Liver (tissue), 9 donors: Measurements from ENCODE around the gene SKI. TPM values are rescaled to one million over a fixed set of nuclear protein-coding genes. Genes with fewer than 3 reads are reported as not detected.
A peak's percentile ranks its signal among the peaks of the same experiment; 100 is the strongest.

Experiments used
- DNase-seq: peaks from one replicate; pipeline ENCODE4 v3.0.0-alpha.2; 2017; ENCODE audit warnings: low spot score
- H3K27ac ChIP-seq, 2 donors: one replicate each; pipeline ENCODE4 v1.7.0; 2013; ENCODE audit warnings: inconsistent platforms in 2 of 2, low read length in 2 of 2, control low read depth in 1 of 2, low read depth in 1 of 2, mild to moderate bottlenecking in 1 of 2
- H3K27me3 ChIP-seq, 4 donors: one replicate each; pipeline versions ENCODE4 v1.6.1 to v1.7.0; 2013; ENCODE audit warnings: low read length in 3 of 4, inconsistent platforms in 1 of 4, mild to moderate bottlenecking in 1 of 4, moderate library complexity in 1 of 4; ENCODE audit not compliant: control insufficient read depth in 4 of 4, insufficient read depth in 4 of 4
- H3K36me3 ChIP-seq, 4 donors: one replicate each; pipeline versions ENCODE4 v1.6.1 to v1.7.0; 2013; ENCODE audit warnings: low read length in 3 of 4, mild to moderate bottlenecking in 3 of 4, low read depth in 1 of 4, moderate library complexity in 1 of 4; ENCODE audit not compliant: control insufficient read depth in 4 of 4, insufficient read depth in 3 of 4
- H3K4me1 ChIP-seq, 4 donors: one replicate each; pipeline versions ENCODE4 v1.6.1 to v1.7.0; 2013; ENCODE audit warnings: low read length in 3 of 4, mild to moderate bottlenecking in 3 of 4, moderate library complexity in 1 of 4; ENCODE audit not compliant: control insufficient read depth in 4 of 4, insufficient read depth in 4 of 4
- H3K4me3 ChIP-seq, 3 donors: one replicate each; pipeline versions ENCODE4 v1.6.1 to v1.7.0; 2013; ENCODE audit warnings: low read length in 3 of 3, control low read depth in 1 of 3, low read depth in 1 of 3, mild to moderate bottlenecking in 1 of 3
- H3K9ac ChIP-seq, 2 donors: one replicate each; pipeline ENCODE4 v1.7.0; 2013; ENCODE audit warnings: low read length in 2 of 2, mild to moderate bottlenecking in 2 of 2, moderate library complexity in 2 of 2, control low read depth in 1 of 2, low read depth in 1 of 2
- H3K9me3 ChIP-seq, 4 donors: one replicate each; pipeline versions ENCODE4 v1.6.1 to v1.7.0; 2013; ENCODE audit warnings: low read length in 3 of 4; ENCODE audit not compliant: control insufficient read depth in 4 of 4
- ATF3 ChIP-seq: IDR thresholded peaks from 2 replicates; pipeline ENCODE4 v1.6.1; 2016; ENCODE audit warnings: antibody characterized with exemption
- CTCF ChIP-seq: fragments of 150-350 bp; IDR thresholded peaks from 2 replicates; pipeline ENCODE4 v1.5.1; 2017; ENCODE audit warnings: improper control_type of control experiment, low read depth, low read length; ENCODE audit not compliant: missing input control
- EGR1 ChIP-seq, 2 donors: IDR thresholded peaks; 2 replicates each; pipeline ENCODE4 v1.6.1; 2016 to 2018; ENCODE audit warnings: antibody characterized with exemption in 2 of 2, low read depth in 2 of 2
- FOXA1 ChIP-seq: IDR thresholded peaks from 2 replicates; pipeline ENCODE4 v1.6.1; 2016; ENCODE audit warnings: antibody characterized with exemption
- GABPA ChIP-seq, 2 donors: IDR thresholded peaks in 1 of 2; conservative IDR thresholded peaks in 1 of 2; 2 replicates each; pipeline ENCODE4 v1.6.1; 2016; ENCODE audit warnings: antibody characterized with exemption in 2 of 2, mild to moderate bottlenecking in 1 of 2, moderate library complexity in 1 of 2
- HNF4A ChIP-seq, 2 donors: conservative IDR thresholded peaks; 2 replicates each; pipeline ENCODE4 v1.6.1; 2016; ENCODE audit warnings: antibody characterized with exemption in 2 of 2, mild to moderate bottlenecking in 2 of 2
- HNF4G ChIP-seq: IDR thresholded peaks from 2 replicates; pipeline ENCODE4 v1.6.1; 2016; ENCODE audit warnings: antibody characterized with exemption
- JUND ChIP-seq, 2 donors: IDR thresholded peaks; 2 replicates each; pipeline ENCODE4 v1.6.1; 2016; ENCODE audit warnings: antibody characterized with exemption in 2 of 2
- MAX ChIP-seq: IDR thresholded peaks from 2 replicates; pipeline ENCODE4 v1.6.1; 2016; ENCODE audit warnings: antibody characterized with exemption
- NR2F2 ChIP-seq: IDR thresholded peaks from 2 replicates; pipeline ENCODE4 v1.6.1; 2016; ENCODE audit warnings: antibody characterized with exemption
- RAD21 ChIP-seq, 2 donors: IDR thresholded peaks; 2 replicates each; pipeline ENCODE4 v1.6.1; 2016; ENCODE audit warnings: antibody characterized with exemption in 2 of 2, mild to moderate bottlenecking in 2 of 2
- REST ChIP-seq: IDR thresholded peaks from 2 replicates; pipeline ENCODE4 v1.6.1; 2016; ENCODE audit warnings: antibody characterized with exemption, mild to moderate bottlenecking
- RXRA ChIP-seq, 2 donors: IDR thresholded peaks; 2 replicates each; pipeline ENCODE4 v1.6.1; 2017 to 2018; ENCODE audit warnings: antibody characterized with exemption in 2 of 2, mild to moderate bottlenecking in 1 of 2
- SP1 ChIP-seq: IDR thresholded peaks from 2 replicates; pipeline ENCODE4 v1.6.1; 2018; ENCODE audit warnings: antibody characterized with exemption, mild to moderate bottlenecking
- TAF1 ChIP-seq: conservative IDR thresholded peaks from 2 replicates; pipeline ENCODE4 v1.6.1; 2016; ENCODE audit warnings: antibody characterized with exemption, mild to moderate bottlenecking
- YY1 ChIP-seq: IDR thresholded peaks from 2 replicates; pipeline ENCODE4 v1.6.1; 2016; ENCODE audit warnings: antibody characterized with exemption, mild to moderate bottlenecking
- ZBTB33 ChIP-seq: IDR thresholded peaks from 2 replicates; pipeline ENCODE4 v1.6.1; 2016; ENCODE audit warnings: antibody characterized with exemption
- WGBS: extraction: QIAGEN DNeasy Blood & Tissue Kit; methylation state at CpG from one replicate; pipeline ENCODE4 v1.1.7; 2013; 5-methylcytosine and 5-hydroxymethylcytosine counted together
- polyA plus RNA-seq, 2 donors: library from polyadenylated mRNA; stranded (reverse) in 1 of 2; unstranded in 1 of 2; fragments of 200-250 nt in 1 of 2; fragments of >200 nt in 1 of 2; fragmentation: Nextera tagmentation in 1 of 2; extraction: Ambion mirVana in 1 of 2; gene quantifications; one replicate each; pipeline versions ENCODE4 v1.2.1 to v1.2.3, GENCODE V29; 2013 to 2015
- total RNA-seq, 2 donors: library from RNA; depleted of rRNA; stranded (reverse); fragments of >200 nt; gene quantifications; one replicate each; pipeline ENCODE4 v1.2.3, GENCODE V29; 2014
- donor health status: healthy.
- donor health status: healthy.
- donor health status: healthy.
- donor health status: healthy.
- donor health status: healthy.

The SKI gene
- total and polyA plus RNA-seq, 4 donors: 3.2 to 21.3 (median 19.5) TPM

- TF ChIP-seq EGR1 (IDR thresholded peaks at IDR 0.05; ENCODE audit: low read depth in 2 of 2) (no peak), FOXA1 (no peak), GABPA (IDR thresholded peaks at IDR 0.05 in 1 of 2, conservative IDR thresholded peaks at IDR 0.05 in 1 of 2) (no peak), NR2F2 (peak; percentile 63)
These were observed 20.2 kb downstream of the SKI start (continued) for GRCh38 chr1:2248127-2248826.

GRCh38 chr1:2248854-2249558 is 20.9 kb downstream of the SKI start:
- 51% methylated on average over 24 of the region's 24 CpGs for WGBS
- Histone ChIP-seq H3K27ac (peak overlapping the region; percentile 73 to 81), H3K36me3 (no peaks in the 10 kb centered on the region), H3K4me1 (peaks cover 32 to 68% (median 54%) of the 10 kb centered on the region in 4 donors), H3K4me3 (peak overlapping the region in 2 of 3 donors; percentile 9 to 41), H3K9ac (peak overlapping the region in 1 of 2 donors; percentile 38), H3K27me3 (no peaks in the 10 kb centered on the region), H3K9me3 (no peaks in the 10 kb centered on the region)
- TF ChIP-seq SP1: no peak
- TF ChIP-seq HNF4A (conservative IDR thresholded peaks at IDR 0.05): no peak
- TF ChIP-seq FOXA1: no peak
- no peak for TF ChIP-seq RXRA (IDR thresholded peaks at IDR 0.05)
- no peak for TF ChIP-seq HNF4G
- TF ChIP-seq MAX: no peak
- TF ChIP-seq REST: no peak
- no peak for TF ChIP-seq EGR1 (IDR thresholded peaks at IDR 0.05; ENCODE audit: low read depth in 2 of 2)
- no peak for TF ChIP-seq JUND (IDR thresholded peaks at IDR 0.05)
- TF ChIP-seq GABPA (IDR thresholded peaks at IDR 0.05 in 1 of 2, conservative IDR thresholded peaks at IDR 0.05 in 1 of 2): no peak
- TF ChIP-seq RAD21 (IDR thresholded peaks at IDR 0.05): no peak
- TF ChIP-seq YY1: no peak
- no peak for TF ChIP-seq CTCF
- no peak for TF ChIP-seq ATF3
- TF ChIP-seq TAF1: no peak
- TF ChIP-seq ZBTB33: no peak
- no peak for TF ChIP-seq NR2F2
- DNase-seq: no peak
